22Rv1 (cell line): ENCODE data around the gene CDK6.

Experiments used
- H3K27ac ChIP-seq: fragments of 450-650 bp; 2 replicates; pipeline ENCODE4 v1.5.1; 2017
- ZFX ChIP-seq: fragments of 450-650 bp; IDR thresholded peaks from 2 replicates; pipeline ENCODE4 v1.6.1; 2017; ENCODE audit warnings: antibody characterized with exemption, borderline replicate concordance
- TF ChIP-seq, protein P1 (sequence below): fragments of 450-650 bp; IDR thresholded peaks from 2 replicates; pipeline ENCODE4 v1.5.1; 2017; ENCODE audit warnings: mild to moderate bottlenecking

Gene CDK6

DNA sequence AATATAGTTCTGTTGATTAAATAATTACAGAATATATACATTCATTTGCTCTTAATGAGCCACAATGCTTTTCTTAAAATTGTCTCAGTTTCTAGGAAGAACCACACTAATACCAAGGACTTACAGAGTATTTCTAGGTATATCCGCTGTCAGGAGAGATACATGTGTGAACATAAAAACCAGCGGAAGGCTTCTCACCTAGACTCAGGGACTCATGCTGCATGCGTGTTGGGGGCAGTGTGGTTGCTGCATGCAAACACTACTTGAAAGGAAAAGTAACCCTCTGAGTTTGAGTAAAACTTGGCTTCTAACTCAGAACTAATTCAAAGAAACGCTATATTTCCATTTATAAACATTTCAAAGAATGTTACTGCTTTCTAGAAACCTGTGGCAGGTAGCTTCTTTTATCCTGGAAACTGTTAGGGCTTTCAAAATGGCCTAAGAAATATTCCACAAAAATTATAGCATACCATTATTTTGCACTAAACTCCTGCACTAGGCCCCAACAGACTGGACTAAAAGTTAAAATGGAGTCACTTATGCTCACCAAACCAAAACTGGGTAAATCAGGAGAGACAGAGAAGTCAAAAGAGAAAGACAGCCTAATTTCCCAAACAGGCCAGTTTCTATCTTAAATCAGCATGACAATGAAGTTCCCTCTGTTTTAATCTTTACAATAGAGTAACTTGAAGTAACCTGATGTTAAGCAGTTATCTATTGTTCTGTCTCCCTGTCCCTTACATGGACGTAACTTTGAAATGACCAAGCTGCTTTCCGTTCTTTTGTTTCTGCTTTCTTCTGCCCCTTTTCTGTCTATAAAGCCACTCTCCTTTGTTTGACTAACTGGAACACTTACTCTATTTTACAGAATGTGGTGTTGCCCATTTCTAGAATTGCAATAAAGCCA lies 151.0 kb downstream of the CDK6 start:
- H3K27ac ChIP-seq = no peak overlapping the region
- TF ChIP-seq ZFX = no peak
- TF ChIP-seq, protein P1, sequence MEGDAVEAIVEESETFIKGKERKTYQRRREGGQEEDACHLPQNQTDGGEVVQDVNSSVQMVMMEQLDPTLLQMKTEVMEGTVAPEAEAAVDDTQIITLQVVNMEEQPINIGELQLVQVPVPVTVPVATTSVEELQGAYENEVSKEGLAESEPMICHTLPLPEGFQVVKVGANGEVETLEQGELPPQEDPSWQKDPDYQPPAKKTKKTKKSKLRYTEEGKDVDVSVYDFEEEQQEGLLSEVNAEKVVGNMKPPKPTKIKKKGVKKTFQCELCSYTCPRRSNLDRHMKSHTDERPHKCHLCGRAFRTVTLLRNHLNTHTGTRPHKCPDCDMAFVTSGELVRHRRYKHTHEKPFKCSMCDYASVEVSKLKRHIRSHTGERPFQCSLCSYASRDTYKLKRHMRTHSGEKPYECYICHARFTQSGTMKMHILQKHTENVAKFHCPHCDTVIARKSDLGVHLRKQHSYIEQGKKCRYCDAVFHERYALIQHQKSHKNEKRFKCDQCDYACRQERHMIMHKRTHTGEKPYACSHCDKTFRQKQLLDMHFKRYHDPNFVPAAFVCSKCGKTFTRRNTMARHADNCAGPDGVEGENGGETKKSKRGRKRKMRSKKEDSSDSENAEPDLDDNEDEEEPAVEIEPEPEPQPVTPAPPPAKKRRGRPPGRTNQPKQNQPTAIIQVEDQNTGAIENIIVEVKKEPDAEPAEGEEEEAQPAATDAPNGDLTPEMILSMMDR = no peak

DNA sequence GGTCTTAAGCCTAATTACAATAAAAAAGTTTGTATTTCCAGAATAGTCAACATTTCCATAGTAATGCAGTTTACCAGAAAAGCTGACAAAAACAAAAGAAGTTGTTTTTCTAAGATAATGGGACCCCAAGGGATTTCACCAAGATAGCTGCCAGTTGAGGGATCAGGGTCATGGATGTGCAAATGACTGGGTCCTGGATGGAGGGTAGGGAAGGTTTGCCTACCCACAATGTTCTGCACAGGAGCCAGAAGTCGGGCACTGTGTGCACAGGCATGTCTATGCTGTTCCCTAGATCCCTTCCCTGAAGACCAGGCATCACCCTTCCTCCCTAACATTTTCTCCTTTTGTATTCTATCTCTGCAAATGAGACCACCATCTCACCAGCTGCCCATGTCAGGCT lies 152.1 kb downstream of the CDK6 start:
- TF ChIP-seq, protein P1 = no peak
- no peak for TF ChIP-seq ZFX

DNA sequence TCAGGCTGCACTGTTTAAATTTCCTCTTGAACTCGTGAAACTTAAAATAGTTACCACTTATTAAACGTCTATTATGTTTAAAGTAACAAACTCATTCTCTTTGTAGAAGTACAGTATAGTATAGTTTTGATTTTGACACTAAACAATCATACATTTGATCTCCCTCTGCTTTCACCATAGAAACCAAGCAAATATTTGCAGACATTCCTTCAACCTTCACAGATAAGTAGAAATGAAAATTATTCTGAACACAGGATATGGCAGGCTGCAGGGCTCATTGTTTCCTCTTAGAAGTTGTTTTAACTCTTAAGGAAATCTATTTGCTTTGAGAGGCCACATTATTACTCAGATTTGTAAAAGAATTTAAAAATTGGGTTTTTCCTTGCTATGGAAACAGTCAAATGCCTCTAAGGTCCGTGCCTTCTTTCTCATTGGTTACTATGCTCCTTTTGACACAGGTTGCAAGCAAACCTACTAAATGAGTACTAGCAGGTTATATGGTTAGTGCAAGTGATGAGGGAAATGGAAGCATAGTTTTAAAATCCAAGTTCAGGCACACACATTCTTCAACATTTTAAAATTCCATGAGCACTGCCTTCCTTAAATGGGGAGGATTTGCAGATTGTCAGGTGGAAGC lies 153.4 kb downstream of the CDK6 start:
- no peak overlapping the region for H3K27ac ChIP-seq
- no peak for TF ChIP-seq ZFX
- TF ChIP-seq, protein P1 = no peak

More for the DNA sequence above, 152.1 kb downstream of the CDK6 start:
- no peak overlapping the region for H3K27ac ChIP-seq

DNA sequence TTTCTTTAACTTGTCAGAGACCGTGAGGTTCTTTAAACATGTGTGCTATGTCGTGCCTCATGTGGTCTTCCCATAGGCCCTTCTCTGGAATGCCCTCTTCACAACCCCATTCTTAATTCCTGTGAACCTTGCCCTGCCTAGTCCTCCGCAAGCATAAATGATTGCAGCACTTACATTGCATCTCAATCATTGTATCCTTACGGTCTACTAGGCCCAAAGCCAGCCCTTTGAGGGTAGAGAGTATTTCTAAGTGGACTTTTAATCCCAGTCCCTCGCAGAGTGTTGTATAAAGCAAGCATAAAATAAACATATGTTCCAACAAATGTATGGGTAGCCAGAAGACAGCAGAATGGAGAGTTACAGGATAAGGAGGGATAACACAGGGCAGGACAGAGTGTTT lies 154.0 kb downstream of the CDK6 start:
- TF ChIP-seq, protein P1 = no peak
- no peak for TF ChIP-seq ZFX
- H3K27ac ChIP-seq = no peak overlapping the region

DNA sequence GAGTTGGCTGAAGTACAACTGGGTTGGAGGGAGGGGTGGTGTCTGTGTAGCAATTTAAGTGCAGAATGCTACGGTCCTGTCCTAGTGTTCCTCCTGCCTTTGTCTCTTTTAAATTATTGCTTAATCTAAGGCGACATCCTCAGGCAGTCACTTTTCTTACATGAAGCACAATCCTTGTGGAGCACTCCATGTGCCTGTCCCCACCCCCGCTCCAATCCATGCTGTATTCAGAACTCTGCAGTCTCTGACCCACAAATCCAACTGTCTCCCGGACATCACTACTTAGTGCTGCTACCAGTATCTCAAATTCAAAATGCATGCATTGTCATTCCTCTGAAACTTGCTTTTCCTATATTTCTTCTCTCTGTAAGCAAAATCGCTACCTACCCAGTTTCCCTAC lies 154.7 kb downstream of the CDK6 start:
- H3K27ac ChIP-seq = no peak overlapping the region

DNA sequence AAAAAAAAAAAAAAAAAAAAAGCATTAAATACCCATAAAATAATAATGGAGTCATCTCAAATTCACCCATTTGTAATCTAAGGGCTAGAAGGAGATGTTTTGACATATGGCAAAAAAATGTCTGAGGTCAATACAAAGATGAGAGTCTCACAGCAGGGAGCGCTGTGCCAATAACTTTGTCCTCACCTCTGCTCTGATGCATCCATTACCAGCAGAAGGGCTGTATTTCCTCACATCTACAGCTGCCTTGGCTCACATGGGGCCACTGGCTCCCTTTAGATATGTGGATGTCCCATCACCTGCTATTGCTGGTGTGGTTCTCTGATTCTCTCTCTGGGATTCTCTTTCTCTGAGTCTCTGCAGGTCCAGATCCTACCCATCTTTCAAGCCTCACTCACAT lies 155.9 kb downstream of the CDK6 start:
- TF ChIP-seq, protein P1 = no peak
- TF ChIP-seq ZFX = no peak
- H3K27ac ChIP-seq = no peak overlapping the region

More for the DNA sequence above, 154.7 kb downstream of the CDK6 start:
- TF ChIP-seq ZFX = no peak
- TF ChIP-seq, protein P1 = no peak
